ENCODE results near the gene PPM1H. TPM values are rescaled to one million over a fixed set of nuclear protein-coding genes. Genes with fewer than 3 reads are reported as not detected.

PPM1H gene
- total RNA-seq, 5 donors from 2014 or later (not counting 1 experiment from before 2014, with no cell fraction given): 0.18 to 0.82 (median 0.42) TPM

- Histone ChIP-seq H3K4me1 (ENCODE audit: control insufficient read depth in 1 of 2, extremely low read depth in 1 of 2, insufficient read depth in 2 of 2, low read length in 2 of 2) (no peaks in the 10 kb centered on the region), H3K36me3 (ENCODE audit: control insufficient read depth in 2 of 2, extremely low read depth in 1 of 2, insufficient read depth in 1 of 2, low read length in 1 of 2) (no peaks in the 10 kb centered on the region), H3K4me3 (ENCODE audit: control insufficient read depth in 1 of 2, extremely low read depth in 1 of 2, low read length in 1 of 2) (no peak overlapping the region), H3K9me3 (no peaks in the 10 kb centered on the region), H3K27me3 (replicated peaks in 1 of 2; ENCODE audit: control insufficient read depth in 2 of 2, extremely low read depth in 1 of 2, insufficient read depth in 2 of 2, low read length in 1 of 2) (no peaks in the 10 kb centered on the region), H3K27ac (ENCODE audit: low read length) (no peak overlapping the region)
- H3K4me1 Mint-ChIP-seq: no peaks in the 10 kb centered on the region
- H3K9me3 Mint-ChIP-seq: no peaks in the 10 kb centered on the region
- no peak overlapping the region for H3K4me3 Mint-ChIP-seq
- no peaks in the 10 kb centered on the region for H3K36me3 Mint-ChIP-seq
- ChIA-PET CTCF (no interaction called here), POLR2A (no interaction called here)
- no CpG with 5 or more reads among the region's 2 CpGs for WGBS (ENCODE audit: insufficient coverage)
- H3K27ac Mint-ChIP-seq: no peak overlapping the region
- DNase-seq: no peak
- peaks cover 0 to 6% of the 10 kb centered on the region in 2 donors for H3K27me3 Mint-ChIP-seq
- no peak for ATAC-seq (replicated peaks in 1 of 4)
These were observed 206.2 kb downstream of the PPM1H start for GRCh38 chr12:62728741-62729140.

GRCh38 chr12:62726471-62726980 is 208.4 kb downstream of the PPM1H start:
- DNase-seq (no peak), ATAC-seq (replicated peaks in 1 of 4) (no peak)
- H3K4me1 ChIP-seq (ENCODE audit: control insufficient read depth in 1 of 2, extremely low read depth in 1 of 2, insufficient read depth in 2 of 2, low read length in 2 of 2): no peaks in the 10 kb centered on the region
- Mint-ChIP-seq H3K9me3 (no peaks in the 10 kb centered on the region), H3K27ac (no peak overlapping the region), H3K36me3 (no peaks in the 10 kb centered on the region), H3K4me1 (no peaks in the 10 kb centered on the region), H3K27me3 (peaks cover 0 to 6% of the 10 kb centered on the region in 2 donors), H3K4me3 (no peak overlapping the region)
- no peaks in the 10 kb centered on the region for H3K36me3 ChIP-seq (ENCODE audit: control insufficient read depth in 2 of 2, extremely low read depth in 1 of 2, insufficient read depth in 1 of 2, low read length in 1 of 2)
- WGBS (ENCODE audit: insufficient coverage): 99% methylated on average over 6 of the region's 6 CpGs
- H3K4me3 ChIP-seq (ENCODE audit: control insufficient read depth in 1 of 2, extremely low read depth in 1 of 2, low read length in 1 of 2): no peak overlapping the region
- CTCF ChIA-PET: no interaction called here
- no peaks in the 10 kb centered on the region for H3K9me3 ChIP-seq
- no peak overlapping the region for H3K27ac ChIP-seq (ENCODE audit: low read length)
- no peaks in the 10 kb centered on the region for H3K27me3 ChIP-seq (replicated peaks in 1 of 2; ENCODE audit: control insufficient read depth in 2 of 2, extremely low read depth in 1 of 2, insufficient read depth in 2 of 2, low read length in 1 of 2)
- POLR2A ChIA-PET: no interaction called here

- no peak overlapping the region for H3K27ac ChIP-seq (ENCODE audit: low read length)
- H3K4me1 Mint-ChIP-seq: no peaks in the 10 kb centered on the region
- no CpG with 5 or more reads among the region's 1 CpG for WGBS (ENCODE audit: insufficient coverage)
- CTCF ChIA-PET: no interaction called here
- peaks cover 0 to 6% of the 10 kb centered on the region in 2 donors for H3K27me3 Mint-ChIP-seq
- no peaks in the 10 kb centered on the region for H3K36me3 Mint-ChIP-seq
- POLR2A ChIA-PET: no interaction called here
- no peaks in the 10 kb centered on the region for H3K9me3 Mint-ChIP-seq
- H3K27me3 ChIP-seq (replicated peaks in 1 of 2; ENCODE audit: control insufficient read depth in 2 of 2, extremely low read depth in 1 of 2, insufficient read depth in 2 of 2, low read length in 1 of 2): no peaks in the 10 kb centered on the region
- H3K4me3 Mint-ChIP-seq: no peak overlapping the region
- no peaks in the 10 kb centered on the region for H3K9me3 ChIP-seq
- no peaks in the 10 kb centered on the region for H3K4me1 ChIP-seq (ENCODE audit: control insufficient read depth in 1 of 2, extremely low read depth in 1 of 2, insufficient read depth in 2 of 2, low read length in 2 of 2)
- ATAC-seq (replicated peaks in 1 of 4): no peak
- H3K27ac Mint-ChIP-seq: no peak overlapping the region
- no peak for DNase-seq
- no peaks in the 10 kb centered on the region for H3K36me3 ChIP-seq (ENCODE audit: control insufficient read depth in 2 of 2, extremely low read depth in 1 of 2, insufficient read depth in 1 of 2, low read length in 1 of 2)
- no peak overlapping the region for H3K4me3 ChIP-seq (ENCODE audit: control insufficient read depth in 1 of 2, extremely low read depth in 1 of 2, low read length in 1 of 2)
These were observed 209.2 kb downstream of the PPM1H start for GRCh38 chr12:62725781-62726180.

- no peaks in the 10 kb centered on the region for H3K4me1 ChIP-seq (ENCODE audit: control insufficient read depth in 1 of 2, extremely low read depth in 1 of 2, insufficient read depth in 2 of 2, low read length in 2 of 2)
- no peak overlapping the region for H3K27ac ChIP-seq (ENCODE audit: low read length)
- ChIA-PET CTCF (no interaction called here), POLR2A (no interaction called here)
- H3K36me3 ChIP-seq (ENCODE audit: control insufficient read depth in 2 of 2, extremely low read depth in 1 of 2, insufficient read depth in 1 of 2, low read length in 1 of 2): no peaks in the 10 kb centered on the region
- Mint-ChIP-seq H3K9me3 (no peaks in the 10 kb centered on the region), H3K4me1 (no peaks in the 10 kb centered on the region), H3K27me3 (peaks cover 0 to 4% of the 10 kb centered on the region in 2 donors), H3K4me3 (no peak overlapping the region), H3K27ac (no peak overlapping the region), H3K36me3 (no peaks in the 10 kb centered on the region)
- H3K9me3 ChIP-seq: no peaks in the 10 kb centered on the region
- no peaks in the 10 kb centered on the region for H3K27me3 ChIP-seq (replicated peaks in 1 of 2; ENCODE audit: control insufficient read depth in 2 of 2, extremely low read depth in 1 of 2, insufficient read depth in 2 of 2, low read length in 1 of 2)
- no peak overlapping the region for H3K4me3 ChIP-seq (ENCODE audit: control insufficient read depth in 1 of 2, extremely low read depth in 1 of 2, low read length in 1 of 2)
- ATAC-seq (replicated peaks in 1 of 4): no peak
- no peak for DNase-seq
- 95% methylated on average over 3 of the region's 4 CpGs for WGBS (ENCODE audit: insufficient coverage)
These were observed 210.0 kb downstream of the PPM1H start for GRCh38 chr12:62724947-62725451.

GRCh38 chr12:62724285-62724684 is 210.7 kb downstream of the PPM1H start:
- Mint-ChIP-seq H3K9me3 (no peaks in the 10 kb centered on the region), H3K4me1 (no peaks in the 10 kb centered on the region), H3K27ac (no peak overlapping the region), H3K36me3 (no peaks in the 10 kb centered on the region), H3K27me3 (peaks cover 0 to 2% of the 10 kb centered on the region in 2 donors), H3K4me3 (no peak overlapping the region)
- Histone ChIP-seq H3K27ac (ENCODE audit: low read length) (no peak overlapping the region), H3K9me3 (no peaks in the 10 kb centered on the region), H3K27me3 (replicated peaks in 1 of 2; ENCODE audit: control insufficient read depth in 2 of 2, extremely low read depth in 1 of 2, insufficient read depth in 2 of 2, low read length in 1 of 2) (no peaks in the 10 kb centered on the region), H3K4me3 (ENCODE audit: control insufficient read depth in 1 of 2, extremely low read depth in 1 of 2, low read length in 1 of 2) (no peak overlapping the region), H3K4me1 (ENCODE audit: control insufficient read depth in 1 of 2, extremely low read depth in 1 of 2, insufficient read depth in 2 of 2, low read length in 2 of 2) (no peaks in the 10 kb centered on the region), H3K36me3 (ENCODE audit: control insufficient read depth in 2 of 2, extremely low read depth in 1 of 2, insufficient read depth in 1 of 2, low read length in 1 of 2) (no peaks in the 10 kb centered on the region)
- ChIA-PET POLR2A (no interaction called here), CTCF (no interaction called here)
- no CpG with 5 or more reads among the region's 3 CpGs for WGBS (ENCODE audit: insufficient coverage)
- ATAC-seq (replicated peaks in 1 of 4) (no peak), DNase-seq (no peak)

- H3K36me3 Mint-ChIP-seq: no peaks in the 10 kb centered on the region
- ATAC-seq (replicated peaks in 1 of 4): no peak
- no peaks in the 10 kb centered on the region for H3K9me3 Mint-ChIP-seq
- no peaks in the 10 kb centered on the region for H3K27me3 ChIP-seq (replicated peaks in 1 of 2; ENCODE audit: control insufficient read depth in 2 of 2, extremely low read depth in 1 of 2, insufficient read depth in 2 of 2, low read length in 1 of 2)
- no peak for DNase-seq
- ChIA-PET CTCF (no interaction called here), POLR2A (no interaction called here)
- H3K4me1 Mint-ChIP-seq: no peaks in the 10 kb centered on the region
- WGBS (ENCODE audit: insufficient coverage): no CpG with 5 or more reads among the region's 3 CpGs
- no peaks in the 10 kb centered on the region for H3K4me1 ChIP-seq (ENCODE audit: control insufficient read depth in 1 of 2, extremely low read depth in 1 of 2, insufficient read depth in 2 of 2, low read length in 2 of 2)
- H3K27ac Mint-ChIP-seq: no peak overlapping the region
- no peaks in the 10 kb centered on the region for H3K9me3 ChIP-seq
- no peaks in the 10 kb centered on the region for H3K36me3 ChIP-seq (ENCODE audit: control insufficient read depth in 2 of 2, extremely low read depth in 1 of 2, insufficient read depth in 1 of 2, low read length in 1 of 2)
- H3K4me3 Mint-ChIP-seq: no peak overlapping the region
- H3K27ac ChIP-seq (ENCODE audit: low read length): no peak overlapping the region
- no peak overlapping the region for H3K4me3 ChIP-seq (ENCODE audit: control insufficient read depth in 1 of 2, extremely low read depth in 1 of 2, low read length in 1 of 2)
- H3K27me3 Mint-ChIP-seq: no peaks in the 10 kb centered on the region
These were observed 211.8 kb downstream of the PPM1H start for GRCh38 chr12:62722971-62723680.
